IPS-18a (cell line): ENCODE data around the gene FGF3.

Experiments
- H3K27ac ChIP-seq: one replicate; pipeline ENCODE4 v1.5.1; 2013; ENCODE audit warnings: low read length
- H3K27me3 ChIP-seq: one replicate; pipeline ENCODE4 v1.6.1; 2013; ENCODE audit warnings: mild to moderate bottlenecking, low read length; ENCODE audit not compliant: control insufficient read depth, insufficient read depth
- H3K36me3 ChIP-seq: one replicate; pipeline ENCODE4 v1.6.1; 2013; ENCODE audit warnings: low read depth, low read length; ENCODE audit not compliant: control insufficient read depth
- H3K4me1 ChIP-seq: one replicate; pipeline ENCODE4 v1.6.1; 2013; ENCODE audit warnings: low read depth, low read length; ENCODE audit not compliant: control insufficient read depth
- H3K4me3 ChIP-seq: one replicate; pipeline ENCODE4 v1.5.1; 2013; ENCODE audit warnings: low read length
- H3K9ac ChIP-seq: one replicate; pipeline ENCODE4 v1.6.1; 2013; ENCODE audit warnings: mild to moderate bottlenecking, low read length, moderate library complexity
- H3K9me3 ChIP-seq: one replicate; pipeline ENCODE4 v1.6.1; 2013; ENCODE audit warnings: low read depth, low read length; ENCODE audit not compliant: control insufficient read depth

FGF3 gene

DNA sequence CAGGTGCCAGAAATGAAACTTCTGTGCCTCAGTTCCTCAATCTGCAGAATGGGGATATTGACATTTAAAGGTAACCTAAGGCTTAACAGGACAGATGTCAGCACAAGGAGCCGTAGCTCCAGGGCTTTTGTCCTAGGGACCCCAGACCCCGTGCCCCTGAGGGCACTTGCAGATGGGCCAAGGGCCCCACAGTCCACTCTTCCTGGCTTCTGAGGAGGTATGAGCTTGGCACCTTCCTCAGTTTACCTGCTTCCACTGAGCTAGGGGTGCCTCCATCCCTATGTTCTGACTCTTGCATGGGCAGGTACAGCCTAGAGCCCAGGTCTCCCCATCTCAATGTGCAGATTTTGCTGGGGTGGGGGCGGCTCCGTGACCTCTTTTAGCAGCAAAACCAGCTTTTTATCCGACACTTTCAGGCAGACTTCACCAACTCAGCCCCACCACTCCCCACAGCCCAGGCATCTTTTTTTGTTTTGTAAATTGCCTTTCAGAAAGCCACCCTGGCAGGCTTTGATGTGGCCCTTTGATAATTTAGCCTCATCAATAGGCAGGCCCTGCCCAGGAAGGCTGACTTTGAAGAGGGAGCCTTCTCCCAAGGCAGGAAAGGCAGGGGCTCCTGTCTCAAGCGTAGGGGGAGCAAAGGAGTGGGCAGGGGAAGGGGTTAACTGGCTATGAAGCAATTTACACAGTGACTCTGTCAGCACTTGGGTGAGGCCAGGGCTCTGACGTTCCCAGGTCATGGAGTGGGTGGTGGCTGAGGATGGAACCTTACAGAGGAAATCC lies 23.7 kb upstream of the FGF3 start:
- Histone ChIP-seq H3K27ac (no peak overlapping the region), H3K4me1 (peaks cover 19% of the 10 kb centered on the region), H3K36me3 (no peaks in the 10 kb centered on the region), H3K27me3 (no peaks in the 10 kb centered on the region), H3K4me3 (no peak overlapping the region), H3K9me3 (no peaks in the 10 kb centered on the region), H3K9ac (no peak overlapping the region)

DNA sequence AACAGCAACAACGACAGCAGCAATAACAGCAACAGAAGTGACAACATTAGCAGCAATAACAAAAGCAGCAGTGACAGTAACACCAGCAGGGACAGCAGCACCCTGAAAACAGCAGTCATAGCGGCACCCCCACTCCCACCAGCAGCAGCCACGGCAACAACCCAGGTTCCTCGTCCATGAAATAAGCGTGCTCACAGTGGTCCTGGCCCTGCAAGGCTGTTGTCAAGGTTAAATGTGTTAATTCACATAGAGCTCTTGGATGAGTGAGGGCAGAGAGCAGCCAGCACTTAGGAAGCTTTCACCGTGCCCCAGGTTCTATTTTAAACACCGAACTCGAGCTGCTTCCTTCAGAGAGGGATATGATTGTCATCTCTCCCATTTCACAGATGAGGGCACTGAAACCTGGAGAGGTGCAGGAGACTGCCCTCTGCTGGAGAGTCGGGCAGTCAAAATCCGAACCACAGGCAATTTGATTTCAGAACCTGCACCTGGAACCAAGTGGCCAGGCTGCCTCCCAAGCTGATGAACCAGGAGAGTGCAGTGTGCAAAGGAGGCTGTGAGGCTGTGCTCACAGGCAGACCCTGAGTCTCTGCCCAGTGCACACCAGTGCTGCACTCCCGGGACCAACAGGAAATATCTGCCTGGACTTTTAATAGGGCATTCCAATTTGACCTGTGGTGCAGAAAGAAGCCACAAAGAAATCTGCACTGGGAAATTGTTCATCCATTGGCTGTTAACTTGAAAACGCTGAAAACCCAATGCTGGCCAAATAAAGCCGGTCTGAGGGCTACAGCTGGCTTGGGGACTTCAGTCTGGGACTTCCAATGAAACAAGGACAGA lies 22.9 kb upstream of the FGF3 start:
- peaks cover 14% of the 10 kb centered on the region for H3K4me1 ChIP-seq
- no peak overlapping the region for H3K9ac ChIP-seq
- no peaks in the 10 kb centered on the region for H3K9me3 ChIP-seq
- H3K4me3 ChIP-seq = no peak overlapping the region
- H3K36me3 ChIP-seq = no peaks in the 10 kb centered on the region
- no peaks in the 10 kb centered on the region for H3K27me3 ChIP-seq
- no peak overlapping the region for H3K27ac ChIP-seq

DNA sequence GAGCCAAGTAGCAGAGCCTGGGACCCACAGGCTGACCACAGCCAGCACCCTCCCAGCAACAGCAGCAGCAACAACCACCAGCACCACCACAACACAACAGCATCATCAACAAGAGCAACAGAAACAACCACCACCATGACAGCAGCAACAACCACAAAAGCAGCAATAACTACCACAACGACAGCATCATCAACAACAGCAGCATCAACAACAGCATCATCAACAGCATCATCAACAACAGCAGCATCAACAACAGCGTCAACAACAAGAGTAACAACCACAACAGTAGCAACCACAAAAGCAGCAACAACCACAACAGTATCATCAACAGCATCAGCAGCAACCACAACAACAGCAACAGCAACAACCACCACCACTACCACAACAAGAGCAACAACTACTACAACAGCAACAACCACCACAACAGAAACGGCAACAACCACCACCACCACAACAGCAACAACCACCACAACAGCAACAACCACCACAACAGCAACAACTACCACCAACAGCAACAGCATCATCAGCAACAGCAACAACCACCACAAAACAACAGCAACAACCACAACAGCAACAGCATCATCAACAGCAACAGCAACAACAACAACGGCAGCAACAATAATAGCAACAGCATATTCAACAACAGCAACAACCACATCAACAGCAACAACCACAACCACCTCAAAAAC lies 22.1 kb upstream of the FGF3 start:
- no peaks in the 10 kb centered on the region for H3K27me3 ChIP-seq
- no peaks in the 10 kb centered on the region for H3K36me3 ChIP-seq
- no peaks in the 10 kb centered on the region for H3K9me3 ChIP-seq
- H3K27ac ChIP-seq = no peak overlapping the region
- H3K4me1 ChIP-seq = peaks cover 7% of the 10 kb centered on the region
- H3K9ac ChIP-seq = no peak overlapping the region
- no peak overlapping the region for H3K4me3 ChIP-seq

DNA sequence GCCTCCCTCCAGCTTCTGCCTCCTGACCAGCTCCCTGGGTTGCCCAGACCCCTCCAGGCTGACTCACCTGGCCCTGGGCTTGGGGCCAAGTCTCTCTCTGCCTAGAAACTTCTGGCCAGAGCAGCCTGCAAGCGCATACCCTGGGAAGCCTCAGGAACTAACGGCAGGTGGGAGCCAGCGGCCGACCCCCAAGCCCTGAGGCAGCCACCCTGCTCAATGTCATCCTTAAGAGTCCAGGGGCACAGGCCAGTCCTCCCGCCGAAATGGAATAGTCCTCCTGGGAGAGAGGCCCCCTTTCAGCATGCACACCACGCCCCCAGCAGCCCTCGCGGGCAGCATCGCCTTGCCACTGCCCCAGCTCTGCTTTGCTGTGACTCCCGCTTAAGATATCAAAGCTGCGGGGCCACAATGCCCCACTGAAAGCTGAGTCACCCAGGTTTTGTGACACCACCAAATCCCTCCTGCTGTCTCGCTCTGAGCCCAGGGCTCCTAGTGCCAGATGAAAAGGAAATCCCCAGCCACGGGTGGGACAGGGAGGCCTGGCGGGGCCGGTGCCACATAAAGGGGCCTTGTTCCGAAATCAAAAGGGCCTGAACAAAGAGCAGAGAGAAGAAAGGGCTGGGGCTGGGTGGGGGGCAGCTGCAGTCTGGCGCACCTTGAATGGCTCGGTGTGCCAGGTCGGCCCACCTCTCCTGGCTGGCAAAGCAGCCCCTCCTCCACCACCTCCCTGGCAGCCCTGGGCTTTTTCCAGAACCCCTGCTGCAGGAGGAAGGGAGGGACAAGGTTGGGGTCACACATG lies 21.4 kb upstream of the FGF3 start:
- H3K4me1 ChIP-seq = peaks cover 6% of the 10 kb centered on the region
- H3K36me3 ChIP-seq = no peaks in the 10 kb centered on the region
- no peak overlapping the region for H3K27ac ChIP-seq

DNA sequence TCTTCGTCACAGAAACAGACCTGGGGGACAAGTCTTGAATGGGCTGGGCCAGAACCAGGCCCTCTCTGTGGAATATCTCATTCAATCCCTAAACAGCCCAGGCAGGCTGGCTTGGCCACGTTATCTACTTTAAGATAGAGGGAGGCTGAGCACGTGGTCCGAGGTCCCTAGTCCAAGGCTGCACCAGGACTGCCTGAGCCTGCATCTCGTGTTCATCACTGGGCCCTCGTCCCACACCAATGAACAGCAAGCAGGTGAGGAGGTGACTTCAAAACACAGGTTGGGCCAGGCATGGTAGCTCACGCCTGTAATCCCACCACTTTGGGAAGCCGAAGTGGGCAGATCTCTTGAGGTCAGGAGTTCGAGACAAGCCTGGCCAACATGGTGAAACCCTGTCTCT lies 20.3 kb upstream of the FGF3 start:
- Histone ChIP-seq H3K36me3 (no peaks in the 10 kb centered on the region), H3K9me3 (no peaks in the 10 kb centered on the region)

More for the DNA sequence above, 21.4 kb upstream of the FGF3 start:
- Histone ChIP-seq H3K4me3 (no peak overlapping the region), H3K27me3 (no peaks in the 10 kb centered on the region), H3K9me3 (no peaks in the 10 kb centered on the region), H3K9ac (no peak overlapping the region)

DNA sequence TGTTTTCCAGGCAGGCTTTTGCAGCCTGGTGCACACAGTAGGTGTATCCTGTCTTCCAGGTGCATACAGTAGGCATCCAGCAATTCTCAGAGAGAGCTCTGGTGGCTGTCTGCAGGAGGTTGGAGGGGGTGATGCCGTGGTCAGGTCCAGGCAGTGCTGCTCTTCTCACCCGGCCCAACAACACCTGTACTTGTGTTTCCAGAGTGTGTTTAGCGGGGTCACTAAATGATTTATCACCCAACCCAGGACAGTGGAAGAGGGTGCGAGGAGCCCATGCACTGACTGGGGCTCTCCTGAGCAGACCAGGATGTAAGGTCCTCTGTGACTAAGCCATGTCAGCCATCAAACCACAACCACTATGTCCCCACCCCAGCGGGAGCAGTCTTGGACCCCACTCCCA lies 18.6 kb upstream of the FGF3 start:
- Histone ChIP-seq H3K4me3 (no peak overlapping the region), H3K4me1 (peaks cover 7% of the 10 kb centered on the region), H3K36me3 (no peaks in the 10 kb centered on the region), H3K9ac (no peak overlapping the region), H3K27ac (no peak overlapping the region), H3K27me3 (peaks cover 7% of the 10 kb centered on the region), H3K9me3 (no peaks in the 10 kb centered on the region)

More for the DNA sequence above, 20.3 kb upstream of the FGF3 start:
- Histone ChIP-seq H3K9ac (no peak overlapping the region), H3K4me3 (no peak overlapping the region), H3K4me1 (peaks cover 6% of the 10 kb centered on the region), H3K27ac (no peak overlapping the region), H3K27me3 (no peaks in the 10 kb centered on the region)

DNA sequence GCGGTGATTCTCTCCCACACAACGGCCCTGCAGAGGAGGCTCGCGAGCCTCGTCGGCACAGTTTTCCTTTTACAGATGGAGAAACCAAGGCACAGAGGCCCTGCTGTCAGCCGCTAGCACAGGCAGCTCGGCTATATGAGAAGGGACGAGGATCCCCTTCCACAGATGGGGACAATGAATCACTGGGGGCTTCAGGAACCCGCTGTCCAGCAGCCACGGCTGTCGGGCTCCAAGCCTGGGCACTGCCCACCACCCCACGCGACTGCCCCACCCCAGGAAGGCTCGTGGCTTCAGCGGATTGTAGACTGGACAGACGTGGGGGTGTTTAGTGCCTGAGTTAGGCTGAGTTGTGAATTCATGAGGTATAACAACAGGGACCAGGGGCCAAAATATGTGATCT lies 17.2 kb upstream of the FGF3 start:
- Histone ChIP-seq H3K27ac (no peak overlapping the region), H3K9me3 (no peaks in the 10 kb centered on the region), H3K9ac (no peak overlapping the region)

DNA sequence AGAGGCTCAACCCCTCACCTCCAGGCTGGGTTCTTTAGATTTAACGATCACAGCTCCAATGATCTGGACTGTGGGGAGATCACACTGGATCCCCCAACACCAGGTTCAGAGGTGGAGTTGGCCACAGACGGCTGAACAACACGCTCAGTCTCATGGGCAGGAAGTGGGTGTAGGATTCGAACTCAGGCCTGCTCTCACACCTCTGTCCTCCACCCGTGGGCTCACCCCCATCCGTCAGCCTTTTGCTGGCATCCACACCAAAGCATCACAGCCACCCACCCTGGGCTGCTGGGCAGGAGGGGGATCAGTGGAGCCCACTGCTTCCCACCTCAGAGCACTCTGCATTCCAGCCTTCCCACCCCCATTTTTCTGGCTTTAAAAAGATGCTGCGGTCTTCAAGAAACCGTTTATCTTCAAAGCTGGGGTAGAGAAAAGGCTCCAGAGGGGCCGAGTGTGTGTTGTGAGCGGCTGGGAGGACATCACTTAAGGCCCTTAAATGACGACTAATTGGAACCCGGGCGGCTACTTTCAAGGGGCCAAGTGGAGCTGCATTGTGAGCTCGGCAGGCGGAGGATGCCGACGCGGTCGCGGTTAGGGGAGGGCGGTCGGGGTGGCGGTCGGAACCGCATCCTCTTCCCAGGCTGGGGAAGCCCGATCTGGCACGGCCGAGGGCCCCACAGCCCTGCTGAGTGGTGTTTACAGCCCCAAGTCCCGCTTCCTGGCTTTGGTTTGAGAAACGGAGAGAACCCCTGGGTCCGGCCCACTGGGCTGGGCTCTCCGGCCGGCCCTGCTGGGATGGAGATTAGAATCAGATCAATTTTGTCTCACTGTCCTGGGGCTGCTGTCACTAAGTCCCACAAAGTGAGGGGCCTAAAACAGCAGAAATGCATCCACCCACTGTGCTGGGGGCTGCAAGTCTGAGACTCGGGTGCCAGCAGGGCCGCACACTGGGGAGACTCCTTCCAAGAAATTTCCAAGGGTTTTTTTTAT lies 15.9 kb upstream of the FGF3 start:
- no peak overlapping the region for H3K4me3 ChIP-seq
- H3K9ac ChIP-seq = no peak overlapping the region
- no peak overlapping the region for H3K27ac ChIP-seq
- H3K4me1 ChIP-seq = peaks cover 12% of the 10 kb centered on the region
- H3K27me3 ChIP-seq = peaks cover 8% of the 10 kb centered on the region
- no peaks in the 10 kb centered on the region for H3K36me3 ChIP-seq
- no peaks in the 10 kb centered on the region for H3K9me3 ChIP-seq

More for the DNA sequence above, 17.2 kb upstream of the FGF3 start:
- Histone ChIP-seq H3K27me3 (peaks cover 8% of the 10 kb centered on the region), H3K4me3 (no peak overlapping the region), H3K4me1 (peaks cover 12% of the 10 kb centered on the region), H3K36me3 (no peaks in the 10 kb centered on the region)

DNA sequence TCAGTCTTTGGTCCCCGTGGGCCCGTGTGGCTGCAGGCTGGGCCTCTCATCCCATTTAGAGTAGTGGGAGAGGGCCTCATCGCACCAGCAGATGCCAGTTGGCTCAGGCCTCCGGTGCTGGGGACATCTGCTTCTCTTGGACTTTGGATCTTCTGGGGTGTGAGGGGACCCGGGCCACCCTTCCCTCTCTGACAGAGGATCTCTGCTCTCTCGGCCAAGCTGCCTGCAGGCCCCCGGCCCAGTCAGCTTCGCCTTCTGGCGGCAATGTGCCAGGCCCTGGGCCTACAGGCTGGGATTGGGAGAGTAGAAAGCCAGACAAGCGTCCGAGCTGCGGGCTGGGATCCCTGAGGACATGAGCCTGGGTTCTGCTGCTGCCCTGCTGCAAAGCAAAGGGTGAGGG lies 15.0 kb upstream of the FGF3 start:
- no peaks in the 10 kb centered on the region for H3K36me3 ChIP-seq
- H3K27ac ChIP-seq = no peak overlapping the region
- no peak overlapping the region for H3K4me3 ChIP-seq
- peaks cover 8% of the 10 kb centered on the region for H3K27me3 ChIP-seq
- peaks cover 14% of the 10 kb centered on the region for H3K4me1 ChIP-seq
- no peaks in the 10 kb centered on the region for H3K9me3 ChIP-seq
- H3K9ac ChIP-seq = no peak overlapping the region
